SK-N-SH (cell line): Measurements from ENCODE around the gene NSL1.

ENCODE experiments used
- CTCF ChIP-seq: fragments of 200-600 bp; sonication (generic); IDR thresholded peaks from 2 replicates; pipeline ENCODE4 v1.6.1; 2017; ENCODE audit warnings: antibody characterized with exemption, mild to moderate bottlenecking, moderate library complexity
- FOSL2 ChIP-seq: IDR thresholded peaks from 2 replicates; pipeline ENCODE4 v1.4.0; 2012; ENCODE audit warnings: low read depth, mild to moderate bottlenecking, moderate library complexity, borderline replicate concordance
- MXI1 ChIP-seq: IDR thresholded peaks from 2 replicates; pipeline ENCODE4 v1.6.1; 2012; ENCODE audit warnings: mild to moderate bottlenecking, low read depth, low read length, improper control_type of control experiment
- REST ChIP-seq: IDR thresholded peaks from 2 replicates; pipeline ENCODE4 v1.6.1; 2012; ENCODE audit warnings: mild to moderate bottlenecking, low read depth, low read length, moderate library complexity
- SIN3A ChIP-seq: IDR thresholded peaks from 2 replicates; pipeline ENCODE4 v1.6.1; 2012; ENCODE audit warnings: low read depth, mild to moderate bottlenecking, low read length, moderate library complexity, borderline replicate concordance

- no peak for TF ChIP-seq CTCF
- TF ChIP-seq REST = no peak
- no peak for TF ChIP-seq MXI1
- no peak for TF ChIP-seq SIN3A
- no peak for TF ChIP-seq FOSL2
Measured at GRCh38 chr1:212762234-212762633, 29.3 kb downstream of the NSL1 start.
